Measurements from ENCODE around the gene SCNN1A. TPM values are rescaled to one million over a fixed set of nuclear protein-coding genes. Genes with fewer than 3 reads are reported as not detected.

Gene SCNN1A
- polyA plus RNA-seq, 3 donors: 64.1 to 91.6 (median 68.0) TPM

GRCh38 chr12:6390084-6390799 lies 14.9 kb upstream of the SCNN1A start:
- DNase-seq (ENCODE audit: extremely low read depth in 1 of 11, low read depth in 9 of 11, low spot score in 4 of 11): no peak

- no peak for DNase-seq (ENCODE audit: extremely low read depth in 1 of 11, low read depth in 9 of 11, low spot score in 4 of 11)
Measured at GRCh38 chr12:6387541-6387940, 12.2 kb upstream of the SCNN1A start.

- no peak for DNase-seq (ENCODE audit: extremely low read depth in 1 of 11, low read depth in 9 of 11, low spot score in 4 of 11)
Measured at GRCh38 chr12:6386491-6386890, 11.1 kb upstream of the SCNN1A start.

- DNase-seq (ENCODE audit: extremely low read depth in 1 of 11, low read depth in 9 of 11, low spot score in 4 of 11): no peak
Measured at GRCh38 chr12:6386038-6386437, 10.7 kb upstream of the SCNN1A start.

- no peak for DNase-seq (ENCODE audit: extremely low read depth in 1 of 11, low read depth in 9 of 11, low spot score in 4 of 11)
Measured at GRCh38 chr12:6384499-6385436, 9.4 kb upstream of the SCNN1A start.

GRCh38 chr12:6383572-6384498 lies 8.5 kb upstream of the SCNN1A start, which contains the start of gene LTBR:
TSS of gene LTBR (plus strand) at chr12:6384162. CDS start at chr12:6384359, 197 bp downstream.
- peak in 7 of 11 donors; percentile 76 to 85 (median 83) for DNase-seq (ENCODE audit: extremely low read depth in 1 of 11, low read depth in 9 of 11, low spot score in 4 of 11)

- no peak for DNase-seq (ENCODE audit: extremely low read depth in 1 of 11, low read depth in 9 of 11, low spot score in 4 of 11)
Measured at GRCh38 chr12:6382982-6383381, 7.6 kb upstream of the SCNN1A start.

- no peak for DNase-seq (ENCODE audit: extremely low read depth in 1 of 11, low read depth in 9 of 11, low spot score in 4 of 11)
Measured at GRCh38 chr12:6382371-6382770, 7.0 kb upstream of the SCNN1A start.

GRCh38 chr12:6380141-6381121 lies 5.1 kb upstream of the SCNN1A start:
- no peak for DNase-seq (ENCODE audit: extremely low read depth in 1 of 11, low read depth in 9 of 11, low spot score in 4 of 11)

GRCh38 chr12:6378709-6379472 lies 3.5 kb upstream of the SCNN1A start:
- no peak for DNase-seq (ENCODE audit: extremely low read depth in 1 of 11, low read depth in 9 of 11, low spot score in 4 of 11)

GRCh38 chr12:6377667-6377994 lies 2.3 kb upstream of the SCNN1A start:
- DNase-seq (ENCODE audit: extremely low read depth in 1 of 11, low read depth in 9 of 11, low spot score in 4 of 11): no peak

GRCh38 chr12:6376870-6377666 lies 1.7 kb upstream of the SCNN1A start:
- no peak for DNase-seq (ENCODE audit: extremely low read depth in 1 of 11, low read depth in 9 of 11, low spot score in 4 of 11)

GRCh38 chr12:6376079-6376869 lies 911 bp upstream of the SCNN1A start:
- DNase-seq (ENCODE audit: extremely low read depth in 1 of 11, low read depth in 9 of 11, low spot score in 4 of 11): no peak

GRCh38 chr12:6374786-6375160 lies 590 bp downstream of the SCNN1A start:
- no peak for DNase-seq (ENCODE audit: extremely low read depth in 1 of 11, low read depth in 9 of 11, low spot score in 4 of 11)

- no peak for DNase-seq (ENCODE audit: extremely low read depth in 1 of 11, low read depth in 9 of 11, low spot score in 4 of 11)
Measured at GRCh38 chr12:6374028-6374785, 1.2 kb downstream of the SCNN1A start.

Measured in renal cortex interstitium (tissue), 11 donors.